Lower leg skin (tissue), 3 donors: ENCODE results near the gene NAA35.

ENCODE experiments used
- POLR2A ChIP-seq, 2 donors: fragments of 450-650 bp; IDR thresholded peaks; one replicate each; pipeline ENCODE4 v1.6.1; 2016 to 2017; ENCODE audit warnings: antibody characterized with exemption in 2 of 2, mild to moderate bottlenecking in 1 of 2, moderate library complexity in 1 of 2
- TF ChIP-seq, protein P1 (sequence below), 3 donors: fragments of 450-650 bp; IDR thresholded peaks; one replicate each; pipeline ENCODE4 v1.5.1; 2016; ENCODE audit warnings: antibody characterized with exemption in 3 of 3, mild to moderate bottlenecking in 3 of 3, moderate library complexity in 2 of 3

DNA sequence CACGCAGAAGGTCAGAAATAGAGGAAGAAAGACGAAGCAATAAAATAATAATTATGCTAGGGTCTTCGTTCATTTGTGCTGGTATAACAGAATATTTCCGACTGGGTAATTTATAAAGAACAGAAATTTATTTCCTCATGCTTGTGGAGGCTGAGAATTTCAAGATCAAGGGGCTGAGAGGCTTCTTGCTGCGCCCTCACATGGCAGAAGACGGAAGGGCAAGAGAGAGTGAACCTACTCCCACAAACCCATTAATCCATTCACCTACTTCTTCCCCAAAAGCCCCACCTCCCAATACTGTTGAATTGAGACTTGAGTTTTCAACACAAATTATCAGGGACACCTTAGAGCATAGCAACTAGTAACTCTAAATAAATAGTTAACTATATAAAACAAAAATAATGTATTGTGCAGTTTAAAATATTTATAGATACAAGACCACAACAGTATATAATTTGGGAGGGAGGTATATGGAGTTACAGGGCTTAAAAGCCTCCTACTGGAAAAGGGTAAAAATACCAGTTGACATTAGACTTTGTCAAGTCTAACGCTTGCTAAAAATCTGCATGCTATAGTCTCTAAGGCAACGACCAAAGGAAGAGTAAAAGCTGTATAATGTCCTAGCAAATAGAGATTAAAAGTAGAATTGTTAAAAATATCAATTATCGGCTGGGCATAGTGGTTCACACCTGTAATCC is 40.3 kb upstream of the NAA35 start:
- TF ChIP-seq, protein P1, sequence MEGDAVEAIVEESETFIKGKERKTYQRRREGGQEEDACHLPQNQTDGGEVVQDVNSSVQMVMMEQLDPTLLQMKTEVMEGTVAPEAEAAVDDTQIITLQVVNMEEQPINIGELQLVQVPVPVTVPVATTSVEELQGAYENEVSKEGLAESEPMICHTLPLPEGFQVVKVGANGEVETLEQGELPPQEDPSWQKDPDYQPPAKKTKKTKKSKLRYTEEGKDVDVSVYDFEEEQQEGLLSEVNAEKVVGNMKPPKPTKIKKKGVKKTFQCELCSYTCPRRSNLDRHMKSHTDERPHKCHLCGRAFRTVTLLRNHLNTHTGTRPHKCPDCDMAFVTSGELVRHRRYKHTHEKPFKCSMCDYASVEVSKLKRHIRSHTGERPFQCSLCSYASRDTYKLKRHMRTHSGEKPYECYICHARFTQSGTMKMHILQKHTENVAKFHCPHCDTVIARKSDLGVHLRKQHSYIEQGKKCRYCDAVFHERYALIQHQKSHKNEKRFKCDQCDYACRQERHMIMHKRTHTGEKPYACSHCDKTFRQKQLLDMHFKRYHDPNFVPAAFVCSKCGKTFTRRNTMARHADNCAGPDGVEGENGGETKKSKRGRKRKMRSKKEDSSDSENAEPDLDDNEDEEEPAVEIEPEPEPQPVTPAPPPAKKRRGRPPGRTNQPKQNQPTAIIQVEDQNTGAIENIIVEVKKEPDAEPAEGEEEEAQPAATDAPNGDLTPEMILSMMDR (IDR thresholded peaks at IDR 0.05): no peak
- TF ChIP-seq POLR2A (IDR thresholded peaks at IDR 0.05): no peak
